Activated CD8-positive, alpha-beta T cell treated with anti-CD3 and anti-CD28 coated beads for 36 hours (primary cell): ENCODE data around the gene DCAF4. TPM values are rescaled to one million over a fixed set of nuclear protein-coding genes. Genes with fewer than 3 reads are reported as not detected.

Source experiments
- ATAC-seq: fragments of 200-7000 bp; cut with Tn5 transposase; one replicate; pipeline ENCODE4 v1.10.0; 2021; ENCODE audit warnings: mild to moderate bottlenecking, moderate library complexity
- CTCF ChIA-PET: fragments of 350-600 bp; sonication (Branson Sonifier 250); formaldehyde crosslinking; loops from one replicate; lab custom pipeline; 2021; ENCODE audit warnings: antibody characterized with exemption; lab: Charles Lee
- POLR2A ChIA-PET: fragments of 350-600 bp; sonication (Branson Sonifier 250); formaldehyde crosslinking; loops from one replicate; lab custom pipeline; 2021; ENCODE audit warnings: antibody characterized with exemption; lab: Charles Lee
- DNase-seq: peaks from one replicate; pipeline ENCODE4 v3.0.0-alpha.2; 2020
- H3K27ac Mint-ChIP-seq: one replicate; pipeline ENCODE4 v1.8.0; 2021; ENCODE audit warnings: mild to moderate bottlenecking, mixed read lengths
- H3K27me3 Mint-ChIP-seq: one replicate; pipeline ENCODE4 v1.8.0; 2021; ENCODE audit warnings: mixed read lengths
- H3K36me3 Mint-ChIP-seq: one replicate; pipeline ENCODE4 v1.8.0; 2021; ENCODE audit warnings: low read depth, mixed read lengths
- H3K4me1 Mint-ChIP-seq: one replicate; pipeline ENCODE4 v1.8.0; 2021; ENCODE audit warnings: low read depth, mixed read lengths
- H3K4me3 Mint-ChIP-seq: one replicate; pipeline ENCODE4 v1.8.0; 2021; ENCODE audit warnings: mild to moderate bottlenecking, moderate library complexity, mixed read lengths
- H3K9me3 Mint-ChIP-seq: one replicate; pipeline ENCODE4 v1.8.0; 2021; ENCODE audit warnings: mixed read lengths
- intact Hi-C: fragments of 100-400 bp; cut with micrococcal nuclease; formaldehyde crosslinking; loops from one replicate; pipeline ENCODE4 v1.10.0; 2022
- total RNA-seq, 2 experiments: library from RNA; stranded (reverse); gene quantifications; one replicate each; pipeline ENCODE4 v1.2.3, GENCODE V29; 2021
- TF ChIP-seq, protein P1 (sequence below): fragments of 200-600 bp; IDR thresholded peaks from one replicate; pipeline ENCODE4 v1.8.0; 2022; ENCODE audit warnings: antibody characterized with exemption, mild to moderate bottlenecking

DCAF4 gene
- total RNA-seq, 2 experiments from 2014 or later, result 17.9 to 19.4 TPM

DNA sequence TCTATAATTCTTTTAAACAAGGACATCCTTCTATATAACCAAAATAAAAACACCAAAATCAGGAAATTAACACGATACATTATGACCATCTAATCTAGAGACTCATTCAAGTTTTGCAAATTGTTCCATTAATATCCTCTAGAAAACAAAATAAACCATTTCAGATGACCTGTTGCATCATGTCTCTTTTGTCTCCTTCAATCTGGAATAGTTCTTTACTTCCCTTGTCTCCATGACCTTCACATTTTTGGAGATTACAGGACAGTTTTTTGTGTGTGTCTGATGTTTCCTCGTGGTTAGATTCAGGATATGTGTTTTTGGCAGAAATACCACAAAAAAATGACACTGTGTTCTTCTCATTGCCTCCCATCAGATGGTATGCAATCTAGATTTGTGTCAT, 12.5 kb upstream of the DCAF4 start:
- Mint-ChIP-seq H3K9me3 (no peaks in the 10 kb centered on the region), H3K27ac (no peak overlapping the region), H3K4me3 (no peak overlapping the region), H3K4me1 (no peaks in the 10 kb centered on the region), H3K36me3 (no peaks in the 10 kb centered on the region), H3K27me3 (peaks cover 4% of the 10 kb centered on the region)
- ChIA-PET CTCF (no interaction called here), POLR2A (no interaction called here)
- TF ChIP-seq, protein P1, sequence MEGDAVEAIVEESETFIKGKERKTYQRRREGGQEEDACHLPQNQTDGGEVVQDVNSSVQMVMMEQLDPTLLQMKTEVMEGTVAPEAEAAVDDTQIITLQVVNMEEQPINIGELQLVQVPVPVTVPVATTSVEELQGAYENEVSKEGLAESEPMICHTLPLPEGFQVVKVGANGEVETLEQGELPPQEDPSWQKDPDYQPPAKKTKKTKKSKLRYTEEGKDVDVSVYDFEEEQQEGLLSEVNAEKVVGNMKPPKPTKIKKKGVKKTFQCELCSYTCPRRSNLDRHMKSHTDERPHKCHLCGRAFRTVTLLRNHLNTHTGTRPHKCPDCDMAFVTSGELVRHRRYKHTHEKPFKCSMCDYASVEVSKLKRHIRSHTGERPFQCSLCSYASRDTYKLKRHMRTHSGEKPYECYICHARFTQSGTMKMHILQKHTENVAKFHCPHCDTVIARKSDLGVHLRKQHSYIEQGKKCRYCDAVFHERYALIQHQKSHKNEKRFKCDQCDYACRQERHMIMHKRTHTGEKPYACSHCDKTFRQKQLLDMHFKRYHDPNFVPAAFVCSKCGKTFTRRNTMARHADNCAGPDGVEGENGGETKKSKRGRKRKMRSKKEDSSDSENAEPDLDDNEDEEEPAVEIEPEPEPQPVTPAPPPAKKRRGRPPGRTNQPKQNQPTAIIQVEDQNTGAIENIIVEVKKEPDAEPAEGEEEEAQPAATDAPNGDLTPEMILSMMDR, result no peak
- no peak for DNase-seq
- ATAC-seq, result no peak
- intact Hi-C loops, result no loop called here

DNA sequence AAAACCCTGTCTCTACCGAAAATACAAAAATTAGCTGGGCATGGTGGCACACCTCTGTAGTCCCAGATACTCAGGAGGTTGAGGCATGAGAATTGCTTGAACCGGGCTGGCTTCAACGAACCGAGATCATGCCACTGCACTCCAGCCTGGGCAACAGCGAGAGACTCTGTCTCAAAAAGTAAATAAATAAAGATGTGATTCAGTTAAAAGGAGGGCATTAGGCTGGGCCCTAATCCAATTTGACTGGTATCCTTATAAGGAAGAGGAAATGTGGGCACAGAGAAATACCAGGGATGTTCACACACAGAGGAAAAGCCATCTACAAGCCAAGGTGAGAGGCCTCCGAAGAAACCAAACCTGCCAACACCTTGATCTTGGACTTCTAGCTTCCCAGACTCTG, 10.1 kb upstream of the DCAF4 start:
- no peaks in the 10 kb centered on the region for H3K9me3 Mint-ChIP-seq
- DNase-seq, result no peak
- TF ChIP-seq, protein P1, result no peak
- no peak for ATAC-seq
- H3K27ac Mint-ChIP-seq, result no peak overlapping the region
- H3K36me3 Mint-ChIP-seq, result no peaks in the 10 kb centered on the region
- no peak overlapping the region for H3K4me3 Mint-ChIP-seq
- H3K4me1 Mint-ChIP-seq, result no peaks in the 10 kb centered on the region
- H3K27me3 Mint-ChIP-seq, result peaks cover 11% of the 10 kb centered on the region
- intact Hi-C loops, result no loop called here
- ChIA-PET CTCF (interaction anchor here (2.1 kb wide), 1 partner anchor 12 kb away, joined by 5 read pairs; no protein-coding TSS in a partner anchor), POLR2A (interaction anchor here (1.2 kb wide), 1 partner anchor 9 kb away, joined by 3 read pairs; no protein-coding TSS in a partner anchor)

DNA sequence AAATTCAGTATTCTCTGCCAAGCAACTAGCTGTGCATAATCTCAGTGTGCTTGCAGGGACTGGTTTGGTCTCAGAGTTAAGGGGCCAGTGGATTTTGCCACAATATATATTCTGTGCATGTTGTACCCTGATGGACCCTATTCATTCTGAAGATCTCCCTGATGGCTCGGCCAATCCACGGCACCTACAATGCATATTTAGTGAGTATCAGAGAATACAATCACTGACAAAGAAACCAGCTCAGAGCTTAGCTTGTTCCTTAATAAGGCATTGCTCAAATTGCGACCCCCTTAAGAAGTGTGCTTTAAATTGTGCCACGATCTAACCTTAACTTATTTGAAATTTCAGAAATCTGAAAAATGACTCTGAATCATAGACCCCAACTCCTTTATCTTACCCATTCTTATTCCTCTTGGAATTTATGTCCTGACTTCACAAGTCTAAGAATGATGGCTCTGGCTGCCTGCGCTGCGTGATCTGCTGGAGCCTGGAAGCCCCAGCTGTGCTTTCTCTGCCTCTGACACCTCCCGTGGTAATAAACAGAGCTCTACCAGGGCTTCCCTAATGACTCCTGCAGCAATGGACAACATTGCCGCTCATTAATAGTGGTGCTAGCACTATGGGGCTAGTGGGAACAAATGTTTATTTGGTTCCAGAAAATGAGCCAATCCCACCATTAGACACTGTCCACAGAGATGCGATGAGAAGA, 9.0 kb upstream of the DCAF4 start:
- DNase-seq (no peak), ATAC-seq (no peak)
- TF ChIP-seq, protein P1, result no peak
- ChIA-PET POLR2A (interaction anchor here (1.2 kb wide), 1 partner anchor 8 kb away, joined by 3 read pairs; no protein-coding TSS in a partner anchor), CTCF (interaction anchor here (0.9 to 2.1 kb wide), 3 partner anchors 12 to 31 kb away, joined by 3 to 8 read pairs (median 5); no protein-coding TSS in a partner anchor)
- no peaks in the 10 kb centered on the region for H3K4me1 Mint-ChIP-seq
- peaks cover 11% of the 10 kb centered on the region for H3K27me3 Mint-ChIP-seq
- H3K4me3 Mint-ChIP-seq, result no peak overlapping the region
- H3K36me3 Mint-ChIP-seq, result no peaks in the 10 kb centered on the region
- intact Hi-C loops, result no loop called here
- no peaks in the 10 kb centered on the region for H3K9me3 Mint-ChIP-seq
- no peak overlapping the region for H3K27ac Mint-ChIP-seq

- no peaks in the 10 kb centered on the region for H3K4me1 Mint-ChIP-seq
- H3K9me3 Mint-ChIP-seq, result no peaks in the 10 kb centered on the region
- TF ChIP-seq, protein P1, result no peak
- no peaks in the 10 kb centered on the region for H3K36me3 Mint-ChIP-seq
- ATAC-seq (no peak), DNase-seq (no peak)
- CTCF ChIA-PET, result interaction anchor here (1.4 to 1.7 kb wide), 2 partner anchors 10 to 15 kb away, joined by 3 to 6 read pairs; no protein-coding TSS in a partner anchor
- no peak overlapping the region for H3K27ac Mint-ChIP-seq
- POLR2A ChIA-PET, result no interaction called here
- H3K27me3 Mint-ChIP-seq, result peaks cover 14% of the 10 kb centered on the region
- no peak overlapping the region for H3K4me3 Mint-ChIP-seq
- intact Hi-C loops, result no loop called here
Observed at GRCh38 chr14:72920008-72920407, 6.3 kb upstream of the DCAF4 start.

DNA sequence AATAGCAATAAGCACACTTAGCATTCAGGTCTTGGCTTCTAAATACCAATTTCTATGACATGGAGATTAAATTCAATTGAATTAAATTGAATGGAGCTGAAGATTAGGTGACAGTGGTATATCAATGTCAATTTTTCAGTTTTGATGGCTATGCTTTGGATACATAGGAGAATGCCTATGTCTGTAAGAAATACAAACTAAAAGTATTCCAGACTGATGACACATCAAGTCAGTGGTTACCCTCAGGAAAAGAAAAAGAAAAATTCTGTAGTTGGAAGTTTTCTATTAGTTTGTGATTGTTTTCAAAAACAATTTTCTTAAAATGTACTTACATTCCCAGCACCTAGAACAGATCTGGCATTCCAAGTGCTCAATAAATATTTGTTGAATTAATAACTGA, 4.9 kb upstream of the DCAF4 start:
- Mint-ChIP-seq H3K9me3 (no peaks in the 10 kb centered on the region), H3K4me1 (peaks cover 3% of the 10 kb centered on the region), H3K27ac (no peak overlapping the region)

More for the DNA sequence above, 4.9 kb upstream of the DCAF4 start:
- CTCF ChIA-PET, result no interaction called here
- POLR2A ChIA-PET, result no interaction called here
- peaks cover 14% of the 10 kb centered on the region for H3K27me3 Mint-ChIP-seq
- intact Hi-C loops, result no loop called here
- DNase-seq (no peak), ATAC-seq (no peak)
- no peak overlapping the region for H3K4me3 Mint-ChIP-seq
- H3K36me3 Mint-ChIP-seq, result no peaks in the 10 kb centered on the region
- TF ChIP-seq, protein P1, result no peak
